HG02798 (cell line): ENCODE measurements around the gene CDCA8.
"Not testable (repeated sequence)": the region's sequence is repeated elsewhere in the genome, so short reads cannot be mapped to it uniquely, and the experiment has no call there.

ENCODE experiments used
- ATAC-seq: cut with Tn5 transposase; IDR thresholded peaks from one replicate; pipeline ENCODE4 v1.9.1; 2021; ENCODE audit warnings: mild to moderate bottlenecking; ENCODE audit not compliant: unreplicated experiment, poor library complexity

Gene CDCA8

DNA sequence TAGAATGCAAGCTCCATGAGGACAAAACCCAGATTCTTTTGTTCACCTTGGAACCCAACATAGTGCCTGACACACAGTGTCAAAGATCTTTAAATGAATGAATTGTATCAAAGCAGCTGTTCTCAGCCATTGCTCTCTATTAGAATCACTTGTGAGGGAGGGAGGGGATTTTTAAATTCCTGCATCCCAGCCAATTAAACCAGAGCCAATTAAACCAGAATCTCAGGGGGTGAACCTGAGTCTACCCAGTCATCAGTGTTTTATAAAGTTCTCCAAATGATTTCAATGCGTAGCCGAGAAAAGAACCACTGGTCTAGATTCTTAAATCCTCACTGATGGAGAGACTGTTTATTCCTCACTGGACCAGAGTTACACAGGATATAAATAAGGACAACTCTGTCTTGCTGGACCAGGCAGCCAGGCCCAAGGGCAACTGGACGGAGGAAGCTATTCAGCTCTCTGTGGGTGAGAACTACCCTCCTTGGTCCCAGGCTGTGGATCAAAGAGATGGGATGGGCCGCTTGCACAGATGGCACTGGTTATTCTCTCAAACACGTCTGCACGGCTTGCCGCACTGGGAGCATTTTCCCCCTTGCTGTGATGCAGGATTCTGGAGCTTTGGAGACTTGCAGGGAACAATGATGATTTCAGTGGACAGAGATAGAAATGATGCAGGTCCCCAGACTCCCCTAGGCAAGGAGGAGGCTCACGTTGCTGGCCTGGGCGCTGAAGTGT, 20.0 kb upstream of the CDCA8 start:
- ATAC-seq = no peak

DNA sequence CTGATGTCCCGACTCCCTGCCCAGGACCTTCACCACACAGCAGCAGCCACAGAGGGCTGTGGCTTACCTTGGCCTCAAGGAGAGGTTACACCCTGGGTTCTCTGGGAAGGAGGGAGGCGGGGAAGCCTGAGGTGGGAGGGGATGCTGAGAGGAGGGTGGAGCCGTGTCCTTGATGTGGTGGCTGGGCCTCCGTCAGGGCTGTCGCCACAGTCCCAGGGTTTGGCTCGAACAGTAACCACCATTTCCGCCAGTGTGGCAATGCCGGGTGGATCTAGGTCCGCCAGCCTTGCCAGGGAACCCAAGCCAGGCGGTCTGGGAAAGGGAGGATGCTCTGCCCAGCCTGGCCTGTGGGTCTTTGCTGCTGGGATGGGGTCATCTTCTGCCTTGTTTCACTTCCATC, 18.4 kb upstream of the CDCA8 start:
- ATAC-seq = no peak

DNA sequence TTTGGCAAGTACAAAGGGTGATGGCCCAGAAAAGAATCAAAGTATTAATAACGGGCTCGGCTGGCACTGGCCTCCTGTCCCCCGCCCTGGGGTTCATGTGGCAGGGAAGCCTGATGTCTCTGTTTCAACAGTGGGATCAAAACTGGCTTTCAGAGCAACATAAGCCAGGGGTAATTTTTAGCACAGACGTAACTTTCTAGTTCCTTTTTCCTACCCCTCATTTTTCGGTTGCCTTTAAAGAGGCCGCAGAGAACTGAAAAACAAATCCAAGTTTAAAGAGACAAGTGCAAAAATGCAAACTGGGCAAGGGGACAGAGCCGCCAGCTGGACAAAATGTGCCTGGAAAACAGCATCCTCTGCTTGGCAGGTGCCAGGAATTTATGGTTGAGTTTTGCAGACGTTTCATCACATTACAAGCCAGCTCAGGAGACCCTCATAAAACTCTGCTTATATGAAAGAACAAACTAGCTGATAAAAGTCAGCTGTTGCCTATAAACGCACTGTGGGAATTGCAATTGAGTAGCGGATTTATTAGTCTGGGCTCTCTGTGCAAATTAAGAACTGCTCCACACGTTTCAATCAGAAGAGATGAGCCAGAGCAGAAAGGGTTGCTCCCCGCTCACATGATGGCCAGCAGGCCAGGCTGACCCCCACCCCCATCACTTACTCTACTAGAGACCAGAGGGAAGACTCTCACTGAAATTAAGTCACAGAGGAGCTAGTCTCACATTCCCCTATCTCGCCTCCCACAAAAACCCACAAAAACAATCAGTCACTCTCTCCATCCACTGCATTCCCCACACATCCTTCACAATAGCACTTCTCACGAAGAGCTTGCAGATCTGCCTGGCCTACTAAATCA, 15.8 kb upstream of the CDCA8 start:
- ATAC-seq = no peak

GRCh38 chr1:37677143-37677439, 15.2 kb upstream of the CDCA8 start:
- no peak for ATAC-seq

GRCh38 chr1:37677808-37678207, 14.5 kb upstream of the CDCA8 start:
- ATAC-seq = no peak

GRCh38 chr1:37680933-37681332, 11.4 kb upstream of the CDCA8 start:
- no peak for ATAC-seq

GRCh38 chr1:37682334-37682987, 9.9 kb upstream of the CDCA8 start:
- ATAC-seq = no peak

- not testable (repeated sequence) for ATAC-seq
These were observed 8.1 kb upstream of the CDCA8 start for GRCh38 chr1:37684182-37684581.

DNA sequence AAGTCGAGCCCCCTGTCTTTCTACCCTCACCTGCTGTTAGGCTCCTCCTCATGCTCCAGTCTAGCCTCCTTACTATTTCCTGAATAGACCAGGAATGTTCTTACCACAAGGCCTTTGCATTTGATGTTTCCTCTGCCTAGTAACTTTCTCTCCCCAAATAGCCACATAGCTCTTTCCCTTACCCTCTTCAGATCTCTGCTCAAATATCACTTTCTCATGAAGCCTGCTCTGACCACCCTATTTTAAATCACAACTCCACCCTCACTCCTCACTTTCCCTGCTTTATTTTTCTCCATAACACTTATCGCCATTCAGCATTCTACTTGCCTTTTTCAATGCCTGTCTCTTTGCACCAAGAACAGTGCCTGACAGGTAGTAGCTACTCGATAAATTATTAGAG, 6.6 kb upstream of the CDCA8 start:
- ATAC-seq = no peak

DNA sequence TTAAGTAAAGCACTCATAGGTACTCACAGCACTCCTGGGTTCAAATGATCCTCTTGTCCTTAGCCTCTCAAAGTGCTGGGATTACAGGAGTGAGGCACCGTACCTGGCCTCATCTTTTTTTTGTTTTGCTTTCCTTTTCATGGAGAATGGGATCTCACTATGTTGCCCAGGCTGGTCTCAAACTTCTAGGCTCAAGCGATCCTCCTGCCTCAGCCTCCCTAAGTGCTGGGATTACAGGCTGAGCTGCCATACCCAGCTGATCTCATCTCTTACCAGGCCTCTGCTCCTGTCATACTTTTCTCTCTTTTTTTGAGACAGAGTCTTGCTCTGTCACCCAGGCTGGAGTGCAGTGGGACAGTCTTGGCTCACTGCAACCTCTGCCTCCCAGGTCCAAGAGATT, 4.6 kb upstream of the CDCA8 start:
- ATAC-seq = not testable (repeated sequence)

GRCh38 chr1:37688926-37689325, 3.4 kb upstream of the CDCA8 start:
- no peak for ATAC-seq

- no peak for ATAC-seq
These were observed 729 bp upstream of the CDCA8 start for GRCh38 chr1:37691497-37692077.

GRCh38 chr1:37692834-37693175, 489 bp downstream of the CDCA8 start:
- no peak for ATAC-seq

GRCh38 chr1:37697090-37697489, 4.8 kb downstream of the CDCA8 start:
- ATAC-seq = no peak

GRCh38 chr1:37697737-37698136, 5.4 kb downstream of the CDCA8 start:
- ATAC-seq = no peak

DNA sequence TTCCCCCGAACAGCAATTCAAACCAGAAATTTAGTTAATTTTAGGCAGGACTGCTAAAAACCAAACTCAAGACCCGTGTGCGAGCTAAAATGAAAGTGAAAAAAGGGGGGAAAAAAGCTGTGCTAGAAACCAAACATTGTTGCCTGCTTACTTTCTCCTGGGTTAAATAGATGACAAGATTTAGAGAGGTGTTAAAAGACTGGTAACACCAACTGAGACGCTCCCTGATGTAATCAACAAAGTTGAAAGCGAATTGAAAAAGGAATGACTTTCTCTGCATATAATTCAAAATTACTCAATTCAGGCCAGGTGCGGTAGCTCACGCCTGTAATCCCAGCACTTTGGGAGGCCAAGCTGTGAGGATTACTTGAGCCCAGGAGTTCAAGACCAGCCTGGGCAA, 6.8 kb downstream of the CDCA8 start:
- no peak for ATAC-seq

DNA sequence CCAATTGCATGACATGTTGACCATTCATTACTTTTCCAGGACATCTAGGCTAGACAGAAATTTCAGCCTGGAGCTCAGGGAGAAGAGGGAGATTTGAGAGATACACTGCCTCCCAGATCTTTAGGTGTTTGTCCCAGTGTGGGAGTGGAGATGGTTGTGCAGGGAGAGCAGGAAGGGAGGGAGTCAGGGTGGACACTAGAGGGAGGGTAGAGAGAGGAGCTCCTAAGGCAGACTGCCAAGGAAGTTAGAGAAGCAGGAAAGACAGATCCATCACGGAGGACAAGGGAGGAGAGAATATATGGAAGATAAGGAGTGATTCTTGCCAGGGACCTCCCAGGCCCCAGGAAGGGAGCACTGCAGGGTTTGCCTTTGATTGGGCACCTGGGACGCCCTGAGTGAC, 8.7 kb downstream of the CDCA8 start:
- ATAC-seq = no peak

GRCh38 chr1:37703061-37703460, 10.7 kb downstream of the CDCA8 start:
- no peak for ATAC-seq

DNA sequence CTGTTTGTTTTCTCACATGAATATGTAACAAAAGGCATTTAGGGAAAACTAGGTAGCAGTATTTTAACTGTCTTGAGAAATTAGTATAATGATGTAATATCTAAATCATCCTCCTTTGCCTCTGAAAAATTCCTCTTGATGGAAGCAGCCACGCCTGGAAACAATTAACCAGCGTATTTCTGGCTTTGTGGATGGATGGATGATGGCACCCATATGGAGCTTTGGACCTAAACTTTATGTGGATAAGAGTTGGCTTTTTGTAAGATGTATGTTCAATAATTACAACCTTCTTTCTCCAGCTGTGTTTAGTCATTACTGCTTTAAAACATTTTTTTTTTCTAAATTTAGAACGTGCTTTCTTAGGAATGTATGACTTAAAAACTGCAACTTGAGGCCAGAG, 12.7 kb downstream of the CDCA8 start:
- ATAC-seq = no peak

- no peak for ATAC-seq
These were observed 13.1 kb downstream of the CDCA8 start for GRCh38 chr1:37705399-37705798.

- ATAC-seq = no peak
These were observed 16.2 kb downstream of the CDCA8 start for GRCh38 chr1:37708471-37708870.
